Islet of Langerhans (tissue), 1 donor: ENCODE data around the gene OR51L1.

Source experiments
- FAIRE-seq: peaks from one replicate; lab custom pipeline; 2011; peaks lifted over from hg19 to GRCh38; lab: Jason Lieb, UNC

The OR51L1 gene

GRCh38 chr11:5046754-5047330 is 52.2 kb downstream of the OR51L1 start:
- no peak for FAIRE-seq
